GM18505 (cell line): ENCODE results near the gene CUX1.

Experiments
- ATAC-seq: cut with Tn5 transposase; IDR thresholded peaks from one replicate; pipeline ENCODE4 v1.9.1; 2021; ENCODE audit not compliant: unreplicated experiment
- POLR2A ChIP-seq: IDR thresholded peaks from 4 replicates; pipeline ENCODE4 v1.6.1; 2011; ENCODE audit warnings: borderline replicate concordance; ENCODE audit not compliant: insufficient read depth, insufficient read length; ENCODE audit errors: extremely low read depth

The CUX1 gene

GRCh38 chr7:101941481-101942383 is 124.3 kb downstream of the CUX1 start:
- TF ChIP-seq POLR2A, result no peak
- ATAC-seq, result no peak

DNA sequence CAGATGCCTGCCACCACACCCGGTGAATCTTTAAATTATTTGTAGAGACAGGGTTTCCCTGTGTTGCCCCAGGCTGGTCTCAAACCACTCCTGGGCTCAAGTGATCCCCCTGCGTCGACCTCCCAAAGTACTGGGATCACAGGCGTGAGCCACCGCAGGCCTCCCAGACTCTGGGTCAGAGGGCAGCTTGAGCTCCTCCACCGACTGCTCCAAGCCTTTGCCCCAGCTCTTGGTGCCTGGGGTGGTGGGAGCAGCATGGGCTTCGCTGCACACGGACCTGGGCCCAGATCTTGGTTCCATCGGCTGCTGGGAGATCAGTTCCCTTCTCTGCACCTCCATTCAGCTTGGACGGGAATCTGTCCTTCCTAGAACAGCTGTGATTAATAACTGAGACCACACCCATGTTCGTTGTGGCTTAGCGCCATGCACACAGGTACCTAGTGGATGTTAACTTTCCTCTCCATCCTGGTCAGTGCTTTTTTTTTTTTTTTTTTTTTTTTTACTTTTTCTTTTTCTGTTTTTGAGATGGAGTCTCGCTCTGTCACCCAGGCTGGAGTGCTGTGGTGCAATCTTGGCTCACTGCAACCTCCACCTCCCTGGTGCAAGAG is 125.3 kb downstream of the CUX1 start:
- TF ChIP-seq POLR2A, result no peak
- ATAC-seq, result no peak

GRCh38 chr7:101943306-101943705 is 125.9 kb downstream of the CUX1 start:
- ATAC-seq, result no peak
- TF ChIP-seq POLR2A, result no peak

GRCh38 chr7:101943889-101944600 is 126.6 kb downstream of the CUX1 start:
- no peak for TF ChIP-seq POLR2A

GRCh38 chr7:101944611-101945010 is 127.2 kb downstream of the CUX1 start:
- no peak for ATAC-seq
- TF ChIP-seq POLR2A, result no peak

More at GRCh38 chr7:101943889-101944600, 126.6 kb downstream of the CUX1 start:
- no peak for ATAC-seq

DNA sequence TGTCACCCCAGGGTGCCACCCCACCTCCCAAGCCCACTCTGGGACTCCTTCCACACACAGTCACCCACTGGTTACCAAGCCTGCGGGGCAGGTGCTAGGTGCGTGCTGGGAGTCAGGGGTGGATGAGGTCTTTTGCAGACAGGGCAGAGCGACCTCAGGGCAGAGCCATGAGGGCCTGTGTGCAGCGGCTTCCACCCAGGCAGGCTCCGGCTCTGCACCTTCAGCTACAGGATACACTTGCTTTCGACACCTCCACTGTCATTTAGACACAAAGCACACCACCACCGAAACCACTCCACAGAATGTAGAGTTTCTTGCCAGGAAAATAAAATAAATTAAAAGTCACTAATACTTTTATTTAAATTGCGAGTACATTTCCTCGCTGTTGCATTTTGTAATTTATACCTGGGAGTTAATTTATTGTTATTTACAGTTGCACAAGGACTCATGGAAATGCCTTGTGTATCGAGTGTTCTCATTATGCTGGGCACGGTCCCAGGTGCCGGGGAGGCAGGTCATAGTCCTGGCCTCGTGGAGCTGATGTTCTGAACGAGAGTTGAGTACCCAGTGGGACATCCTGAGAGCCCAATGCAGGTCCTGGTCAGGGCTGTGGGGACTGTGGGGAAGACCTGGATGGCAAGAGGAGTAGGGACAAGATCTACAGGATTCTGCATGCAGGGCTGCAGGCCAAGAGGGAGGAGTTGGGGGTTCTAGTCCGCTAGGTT is 127.8 kb downstream of the CUX1 start:
- TF ChIP-seq POLR2A, result no peak
- no peak for ATAC-seq

GRCh38 chr7:101947899-101948298 is 130.5 kb downstream of the CUX1 start:
- no peak for ATAC-seq
- no peak for TF ChIP-seq POLR2A

DNA sequence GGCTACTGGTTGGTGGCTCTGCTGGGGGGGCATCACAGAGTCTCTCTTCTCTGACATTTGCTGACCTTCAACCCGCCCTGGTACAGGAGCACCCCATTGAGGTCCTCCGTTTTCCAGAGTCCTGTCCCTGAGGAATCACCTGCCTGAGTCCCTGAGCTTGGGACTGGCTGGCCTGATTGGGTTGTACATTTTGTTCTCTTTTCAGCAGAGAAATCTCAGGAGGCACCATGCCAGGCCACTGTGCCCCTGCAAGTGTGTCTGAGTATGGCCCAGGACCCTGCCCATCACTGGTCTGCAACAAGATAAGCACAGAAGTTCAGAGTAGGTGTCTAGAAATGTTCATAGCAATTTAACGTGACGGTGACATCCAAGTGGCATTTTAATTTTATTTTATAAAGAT is 131.2 kb downstream of the CUX1 start:
- ATAC-seq, result no peak
- no peak for TF ChIP-seq POLR2A

DNA sequence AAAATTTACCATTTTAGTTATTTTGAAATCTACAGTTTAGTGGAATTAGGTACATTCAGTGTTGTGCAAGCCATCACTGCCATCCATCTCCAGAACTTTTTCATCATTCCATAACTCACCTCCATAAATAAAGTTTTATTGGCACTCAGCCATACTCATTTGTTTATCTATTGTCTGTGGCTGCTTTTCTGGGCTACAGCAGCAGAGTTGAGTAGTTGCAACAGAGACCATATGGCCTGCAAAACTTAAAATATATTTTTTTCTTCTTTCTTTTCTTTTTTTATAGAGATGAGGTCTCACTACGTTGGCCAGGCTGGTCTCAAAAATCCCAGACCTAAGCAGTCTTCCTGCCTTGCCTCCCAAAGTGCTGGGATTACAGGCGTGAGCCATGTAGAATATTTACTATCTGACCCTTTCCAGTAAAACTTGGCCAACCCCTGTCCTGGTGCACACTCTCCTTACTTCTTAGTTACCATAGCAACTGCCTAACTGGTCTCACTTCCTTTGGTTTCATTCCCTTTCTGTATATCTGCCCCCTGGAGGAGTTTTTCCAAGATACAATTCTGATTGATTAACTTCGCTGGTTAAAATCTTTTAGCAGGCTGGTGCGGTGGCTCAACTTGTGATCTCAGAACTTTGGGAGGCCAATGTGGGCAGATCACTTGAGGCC is 133.2 kb downstream of the CUX1 start:
- no peak for ATAC-seq
- TF ChIP-seq POLR2A, result no peak

DNA sequence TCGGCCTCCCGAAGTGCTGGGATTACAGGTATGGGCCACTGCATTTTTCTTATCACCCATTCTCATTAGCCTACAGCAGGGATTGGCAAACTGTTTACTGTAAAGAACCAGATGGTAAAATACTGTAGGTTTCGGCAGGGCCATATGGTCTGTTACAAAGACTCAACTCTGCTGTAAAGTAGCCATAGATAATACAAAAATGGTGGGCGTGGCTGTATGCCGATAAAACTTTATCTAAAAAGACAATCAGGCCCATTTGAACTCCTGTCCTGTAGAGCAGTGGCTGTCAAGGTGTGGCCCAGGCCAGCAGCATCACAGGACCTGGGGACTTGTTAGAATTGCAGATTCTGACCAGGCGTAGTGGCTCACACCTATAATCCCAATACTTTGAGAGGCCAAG is 134.3 kb downstream of the CUX1 start:
- TF ChIP-seq POLR2A, result no peak
- no peak for ATAC-seq

GRCh38 chr7:101952355-101953247 is 135.2 kb downstream of the CUX1 start:
- no peak for ATAC-seq
- TF ChIP-seq POLR2A, result no peak

DNA sequence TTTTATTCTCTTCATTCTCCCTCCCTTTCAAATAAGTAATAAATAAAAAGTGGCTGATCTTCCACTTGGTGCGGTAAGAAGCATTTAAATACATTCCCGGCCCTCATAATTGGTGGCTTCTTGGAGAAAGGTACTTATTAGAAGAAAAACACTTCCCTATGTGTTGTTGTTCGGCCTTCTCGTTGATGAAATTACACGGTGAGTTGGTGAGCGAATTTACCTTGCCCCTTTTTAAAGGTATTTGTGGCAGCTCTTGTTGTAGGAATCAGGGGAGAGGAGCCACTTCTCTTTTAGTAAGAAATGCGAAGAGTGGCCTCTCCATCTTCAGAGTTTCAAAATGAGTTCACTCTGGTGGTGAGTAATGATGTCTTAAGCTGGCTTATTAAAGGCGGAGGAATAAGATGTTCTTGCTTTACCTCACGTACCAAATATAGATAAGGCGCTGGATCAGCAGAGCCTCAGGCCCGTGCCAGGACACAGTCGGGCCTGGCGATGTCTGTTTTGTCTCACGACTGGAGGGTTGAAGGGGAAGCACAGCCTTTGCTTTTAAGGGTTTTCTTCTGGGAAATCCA is 135.9 kb downstream of the CUX1 start:
- TF ChIP-seq POLR2A, result no peak
- no peak for ATAC-seq

DNA sequence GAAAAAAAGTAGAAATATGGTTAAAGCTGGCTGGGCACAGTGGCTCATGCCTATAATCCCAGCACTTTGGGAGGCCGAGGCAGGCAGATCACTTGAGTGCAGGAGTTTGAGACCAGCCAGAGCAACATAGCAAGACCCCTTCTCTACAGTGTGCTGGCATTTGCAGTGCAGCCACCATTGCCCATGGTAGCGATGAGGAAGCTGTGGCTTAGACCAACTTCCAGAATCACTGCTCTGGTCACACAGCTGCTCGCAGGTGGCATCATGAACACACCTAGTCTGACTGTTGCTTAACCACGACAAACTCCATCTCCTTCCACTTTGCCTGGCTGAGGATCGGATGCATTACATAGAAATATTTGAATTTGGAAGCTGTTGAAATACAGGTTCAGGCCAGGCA is 137.1 kb downstream of the CUX1 start:
- ATAC-seq, result no peak

More for the DNA sequence above, 137.1 kb downstream of the CUX1 start:
- TF ChIP-seq POLR2A, result no peak
